ENCODE data around the gene TPSG1.

GRCh38 chr16:1221628-1222552 lies 3.2 kb downstream of the TPSG1 start:
- TF ChIP-seq CTCF (conservative IDR thresholded peaks at IDR 0.05; ENCODE audit: low read depth in 2 of 2) (no peak), EZH2 (IDR thresholded peaks at IDR 0.05; ENCODE audit: low read depth, unreplicated experiment) (no peak), EZH2phosphoT487 (IDR thresholded peaks at IDR 0.05; ENCODE audit: unreplicated experiment) (no peak), POLR2AphosphoS5 (IDR thresholded peaks at IDR 0.05; ENCODE audit: low read depth) (no peak), JUNB (IDR thresholded peaks at IDR 0.05; ENCODE audit: unreplicated experiment) (no peak), CREB1 (CRISPR knock-in tag; IDR thresholded peaks at IDR 0.05; ENCODE audit: low read depth) (no peak)
- TF ChIP-seq, protein P1, sequence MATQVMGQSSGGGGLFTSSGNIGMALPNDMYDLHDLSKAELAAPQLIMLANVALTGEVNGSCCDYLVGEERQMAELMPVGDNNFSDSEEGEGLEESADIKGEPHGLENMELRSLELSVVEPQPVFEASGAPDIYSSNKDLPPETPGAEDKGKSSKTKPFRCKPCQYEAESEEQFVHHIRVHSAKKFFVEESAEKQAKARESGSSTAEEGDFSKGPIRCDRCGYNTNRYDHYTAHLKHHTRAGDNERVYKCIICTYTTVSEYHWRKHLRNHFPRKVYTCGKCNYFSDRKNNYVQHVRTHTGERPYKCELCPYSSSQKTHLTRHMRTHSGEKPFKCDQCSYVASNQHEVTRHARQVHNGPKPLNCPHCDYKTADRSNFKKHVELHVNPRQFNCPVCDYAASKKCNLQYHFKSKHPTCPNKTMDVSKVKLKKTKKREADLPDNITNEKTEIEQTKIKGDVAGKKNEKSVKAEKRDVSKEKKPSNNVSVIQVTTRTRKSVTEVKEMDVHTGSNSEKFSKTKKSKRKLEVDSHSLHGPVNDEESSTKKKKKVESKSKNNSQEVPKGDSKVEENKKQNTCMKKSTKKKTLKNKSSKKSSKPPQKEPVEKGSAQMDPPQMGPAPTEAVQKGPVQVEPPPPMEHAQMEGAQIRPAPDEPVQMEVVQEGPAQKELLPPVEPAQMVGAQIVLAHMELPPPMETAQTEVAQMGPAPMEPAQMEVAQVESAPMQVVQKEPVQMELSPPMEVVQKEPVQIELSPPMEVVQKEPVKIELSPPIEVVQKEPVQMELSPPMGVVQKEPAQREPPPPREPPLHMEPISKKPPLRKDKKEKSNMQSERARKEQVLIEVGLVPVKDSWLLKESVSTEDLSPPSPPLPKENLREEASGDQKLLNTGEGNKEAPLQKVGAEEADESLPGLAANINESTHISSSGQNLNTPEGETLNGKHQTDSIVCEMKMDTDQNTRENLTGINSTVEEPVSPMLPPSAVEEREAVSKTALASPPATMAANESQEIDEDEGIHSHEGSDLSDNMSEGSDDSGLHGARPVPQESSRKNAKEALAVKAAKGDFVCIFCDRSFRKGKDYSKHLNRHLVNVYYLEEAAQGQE (IDR thresholded peaks at IDR 0.05; ENCODE audit: unreplicated experiment) = no peak

Measured in GM23338 (cell line).